ENCODE measurements around the gene PAX8. TPM values are rescaled to one million over a fixed set of nuclear protein-coding genes. Genes with fewer than 3 reads are reported as not detected.
A peak's percentile ranks its signal among the peaks of the same experiment; 100 is the strongest.
"Not testable (repeated sequence)": the region's sequence is repeated elsewhere in the genome, so short reads cannot be mapped to it uniquely, and the experiment has no call there.

PAX8 gene
- total RNA-seq, 1 donor from 2014 or later: not detected

- not testable (repeated sequence) for H3K4me3 ChIP-seq (ENCODE audit: low read depth, low read length); H3K27me3 ChIP-seq (ENCODE audit: control insufficient read depth, insufficient read depth, low read length); DNase-seq (ENCODE audit: low read depth); H3K36me3 ChIP-seq (ENCODE audit: control insufficient read depth, insufficient read depth, low read length)
- FAIRE-seq: peak; percentile 62
Observed at GRCh38 chr2:113311191-113311590, 32.5 kb upstream of the PAX8 start.

GRCh38 chr2:113309655-113310387 lies 31.1 kb upstream of the PAX8 start:
- Histone ChIP-seq H3K27me3 (ENCODE audit: control insufficient read depth, insufficient read depth, low read length) (no peaks in the 10 kb centered on the region), H3K36me3 (ENCODE audit: control insufficient read depth, insufficient read depth, low read length) (no peaks in the 10 kb centered on the region), H3K4me3 (ENCODE audit: low read depth, low read length) (no peak overlapping the region)
- DNase-seq (ENCODE audit: low read depth): peak; percentile 87
- peak; percentile 84 for FAIRE-seq
- no peak for TF ChIP-seq CTCF (IDR thresholded peaks at IDR 0.05; ENCODE audit: insufficient read depth, low read length, severe bottlenecking)

GRCh38 chr2:113308784-113309183 lies 30.1 kb upstream of the PAX8 start:
- FAIRE-seq; H3K36me3 ChIP-seq (ENCODE audit: control insufficient read depth, insufficient read depth, low read length); H3K4me3 ChIP-seq (ENCODE audit: low read depth, low read length); DNase-seq (ENCODE audit: low read depth); H3K27me3 ChIP-seq (ENCODE audit: control insufficient read depth, insufficient read depth, low read length): not testable (repeated sequence)

- H3K36me3 ChIP-seq (ENCODE audit: control insufficient read depth, insufficient read depth, low read length): not testable (repeated sequence)
- peak; percentile 93 for FAIRE-seq
Observed at GRCh38 chr2:113306207-113306606, 27.5 kb upstream of the PAX8 start.

GRCh38 chr2:113305749-113306148 lies 27.0 kb upstream of the PAX8 start:
- not testable (repeated sequence) for FAIRE-seq; H3K36me3 ChIP-seq (ENCODE audit: control insufficient read depth, insufficient read depth, low read length); DNase-seq (ENCODE audit: low read depth); H3K4me3 ChIP-seq (ENCODE audit: low read depth, low read length); H3K27me3 ChIP-seq (ENCODE audit: control insufficient read depth, insufficient read depth, low read length)

More at GRCh38 chr2:113306207-113306606, 27.5 kb upstream of the PAX8 start:
- H3K4me3 ChIP-seq (ENCODE audit: low read depth, low read length); H3K27me3 ChIP-seq (ENCODE audit: control insufficient read depth, insufficient read depth, low read length); DNase-seq (ENCODE audit: low read depth): not testable (repeated sequence)

GRCh38 chr2:113305146-113305545 lies 26.4 kb upstream of the PAX8 start:
- Histone ChIP-seq H3K4me3 (ENCODE audit: low read depth, low read length) (no peak overlapping the region), H3K27me3 (ENCODE audit: control insufficient read depth, insufficient read depth, low read length) (no peaks in the 10 kb centered on the region), H3K36me3 (ENCODE audit: control insufficient read depth, insufficient read depth, low read length) (no peaks in the 10 kb centered on the region)
- FAIRE-seq (peak; percentile 94), DNase-seq (ENCODE audit: low read depth) (peak; percentile 80)
- TF ChIP-seq CTCF (IDR thresholded peaks at IDR 0.05; ENCODE audit: insufficient read depth, low read length, severe bottlenecking): no peak

- no peak for TF ChIP-seq CTCF (IDR thresholded peaks at IDR 0.05; ENCODE audit: insufficient read depth, low read length, severe bottlenecking)
- DNase-seq (ENCODE audit: low read depth) (no peak), FAIRE-seq (no peak)
- Histone ChIP-seq H3K36me3 (ENCODE audit: control insufficient read depth, insufficient read depth, low read length) (no peaks in the 10 kb centered on the region), H3K27me3 (ENCODE audit: control insufficient read depth, insufficient read depth, low read length) (no peaks in the 10 kb centered on the region), H3K4me3 (ENCODE audit: low read depth, low read length) (no peak overlapping the region)
Observed at GRCh38 chr2:113304702-113305101, 26.0 kb upstream of the PAX8 start.

GRCh38 chr2:113302216-113302980 lies 23.7 kb upstream of the PAX8 start:
- not testable (repeated sequence) for DNase-seq (ENCODE audit: low read depth); H3K36me3 ChIP-seq (ENCODE audit: control insufficient read depth, insufficient read depth, low read length); H3K27me3 ChIP-seq (ENCODE audit: control insufficient read depth, insufficient read depth, low read length); H3K4me3 ChIP-seq (ENCODE audit: low read depth, low read length); FAIRE-seq
